HepG2 (cell line): ENCODE results near the gene JOSD1. TPM values are rescaled to one million over a fixed set of nuclear protein-coding genes. Genes with fewer than 3 reads are reported as not detected.

Experiments
- FOXK2 ChIP-seq: fragments of 450-650 bp; IDR thresholded peaks from 2 replicates; pipeline ENCODE4 v1.6.1; 2016
- GABPA ChIP-seq, 2 experiments: IDR thresholded peaks; 2 replicates each; pipeline ENCODE4 v1.6.1; 2011 to 2016; ENCODE audit warnings: low read depth in 2 of 2, low read length in 1 of 2, missing biosample characterization in 1 of 2, missing genetic modification characterization in 1 of 2
- KAT8 ChIP-seq: IDR thresholded peaks from 2 replicates; pipeline ENCODE4 v1.6.1; 2016; ENCODE audit warnings: missing genetic modification reagents, missing compliant biosample characterization
- KDM2A ChIP-seq: sonication (generic); formaldehyde crosslinking; IDR thresholded peaks from 2 replicates; pipeline ENCODE4 v1.4.0; 2020; ENCODE audit warnings: low read depth, missing genetic modification reagents, borderline replicate concordance
- MYC ChIP-seq: sonication (generic); formaldehyde crosslinking; IDR thresholded peaks from 2 replicates; pipeline ENCODE4 v1.9.0; 2021; ENCODE audit warnings: missing genetic modification reagents, borderline replicate concordance
- NCOA5 ChIP-seq: sonication (generic); formaldehyde crosslinking; IDR thresholded peaks from 2 replicates; pipeline ENCODE4 v1.4.0; 2020; ENCODE audit warnings: missing genetic modification reagents
- PAWR ChIP-seq: sonication (generic); formaldehyde crosslinking; IDR thresholded peaks from 2 replicates; pipeline ENCODE4 v1.4.0; 2020; ENCODE audit warnings: missing genetic modification reagents, mild to moderate bottlenecking, borderline replicate concordance
- SMYD3 ChIP-seq: sonication (generic); formaldehyde crosslinking; IDR thresholded peaks from 2 replicates; pipeline ENCODE4 v1.8.1; 2023; ENCODE audit warnings: mild to moderate bottlenecking, missing genetic modification reagents
- SNAPC4 ChIP-seq: sonication (generic); formaldehyde crosslinking; IDR thresholded peaks from 2 replicates; pipeline ENCODE4 v1.4.0; 2020; ENCODE audit warnings: mild to moderate bottlenecking, missing genetic modification reagents
- SRY ChIP-seq: sonication (generic); formaldehyde crosslinking; IDR thresholded peaks from 2 replicates; pipeline ENCODE4 v1.8.0; 2022; ENCODE audit warnings: mild to moderate bottlenecking, missing genetic modification reagents
- TBX2 ChIP-seq: sonication (generic); formaldehyde crosslinking; IDR thresholded peaks from 2 replicates; pipeline ENCODE4 v1.5.0; 2020; ENCODE audit warnings: missing genetic modification reagents, mild to moderate bottlenecking, borderline replicate concordance
- TFE3 ChIP-seq: IDR thresholded peaks from 2 replicates; pipeline ENCODE4 v1.6.1; 2016
- TOE1 ChIP-seq: sonication (generic); formaldehyde crosslinking; IDR thresholded peaks from 2 replicates; pipeline ENCODE4 v1.4.0; 2020; ENCODE audit warnings: mild to moderate bottlenecking, missing genetic modification reagents
- ZFP36L2 ChIP-seq: sonication (generic); formaldehyde crosslinking; IDR thresholded peaks from 2 replicates; pipeline ENCODE4 v1.4.0; 2020; ENCODE audit warnings: missing genetic modification reagents
- ZFP37 ChIP-seq: sonication (generic); formaldehyde crosslinking; IDR thresholded peaks from 2 replicates; pipeline ENCODE4 v1.4.0; 2020; ENCODE audit warnings: missing genetic modification reagents, borderline replicate concordance
- ZNF10 ChIP-seq: sonication (generic); formaldehyde crosslinking; IDR thresholded peaks from 2 replicates; pipeline ENCODE4 v1.4.0; 2020; ENCODE audit warnings: mild to moderate bottlenecking, low read depth, missing genetic modification reagents, borderline replicate concordance
- ZNF138 ChIP-seq: sonication (generic); formaldehyde crosslinking; IDR thresholded peaks from 2 replicates; pipeline ENCODE4 v1.5.0; 2020; ENCODE audit warnings: mild to moderate bottlenecking, low read depth, missing genetic modification reagents
- ZNF230 ChIP-seq: sonication (generic); formaldehyde crosslinking; IDR thresholded peaks from 2 replicates; pipeline ENCODE4 v1.4.0; 2020; ENCODE audit warnings: mild to moderate bottlenecking, missing genetic modification reagents
- ZNF317 ChIP-seq: sonication (generic); formaldehyde crosslinking; IDR thresholded peaks from 2 replicates; pipeline ENCODE4 v1.5.0; 2020; ENCODE audit warnings: mild to moderate bottlenecking, missing genetic modification reagents
- ZNF446 ChIP-seq: sonication (generic); formaldehyde crosslinking; IDR thresholded peaks from 2 replicates; pipeline ENCODE4 v1.5.0; 2020; ENCODE audit warnings: mild to moderate bottlenecking, missing genetic modification reagents
- ZNF614 ChIP-seq: IDR thresholded peaks from 2 replicates; pipeline ENCODE4 v1.6.1; 2018; ENCODE audit warnings: missing biosample characterization, missing genetic modification reagents, inconsistent platforms, borderline replicate concordance
- ZNF652 ChIP-seq: IDR thresholded peaks from 2 replicates; pipeline ENCODE4 v1.6.1; 2016; ENCODE audit warnings: low read depth, borderline replicate concordance
- ZSCAN29 ChIP-seq: sonication (generic); formaldehyde crosslinking; conservative IDR thresholded peaks from 2 replicates; pipeline ENCODE4 v1.4.0; 2020; ENCODE audit warnings: mild to moderate bottlenecking, missing genetic modification reagents
- polyA plus RNA-seq, 8 experiments: library from polyadenylated mRNA; depleted of rRNA in 3 of 8; stranded (reverse) in 7 of 8; unstranded in 1 of 8; fragments of >200 nt; fragmentation: Illumina TruSeq in 4 of 8; extraction: Trizol in 4 of 8; gene quantifications; 2 replicates each; pipeline versions ENCODE4 v1.2.1 to v1.2.3, GENCODE V29; 2011 to 2016; ENCODE audit warnings: low read depth in 4 of 8, missing spikeins in 1 of 8, mixed read lengths in 1 of 8; ENCODE audit not compliant: insufficient read depth in 1 of 8
- total RNA-seq, 5 experiments: library from RNA; depleted of rRNA; stranded (reverse); fragments of >200 nt; fragmentation: Illumina TruSeq; extraction: Trizol; gene quantifications; 2 replicates each; pipeline ENCODE4 v1.2.3, GENCODE V29; 2016; ENCODE audit warnings: low read depth in 1 of 5
- TF ChIP-seq, protein P1 (sequence below): sonication (generic); formaldehyde crosslinking; IDR thresholded peaks from 2 replicates; pipeline ENCODE4 v1.4.0; 2020; ENCODE audit warnings: missing genetic modification reagents

The JOSD1 gene
- total and polyA plus RNA-seq, 2 of the 13 experiments (the other 11 are each of a cell fraction or from before 2014, with no cell fraction given), result 31.7 to 38.4 TPM

DNA sequence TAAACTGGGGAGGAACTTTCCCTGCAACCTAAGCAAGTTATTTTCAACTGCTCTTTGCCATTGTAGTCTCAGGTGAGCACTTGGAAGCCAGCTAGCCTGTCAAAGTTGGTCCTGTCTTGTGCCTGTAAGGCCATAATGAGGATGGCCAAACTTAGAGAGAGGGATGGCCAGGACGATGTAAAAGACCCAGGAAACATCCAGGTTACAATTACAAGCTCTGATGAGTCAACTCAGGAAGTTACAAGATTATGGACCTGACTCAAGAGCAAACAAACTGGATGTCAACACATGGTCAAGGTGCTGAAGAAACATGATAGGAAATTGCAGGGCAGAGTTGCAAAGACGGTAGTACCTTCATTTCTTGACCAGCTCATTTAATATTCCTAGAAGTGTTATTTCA is 6.6 kb upstream of the JOSD1 start (continued):
- TF ChIP-seq ZFP36L2 (CRISPR knock-in tag) (no peak), ZNF230 (CRISPR knock-in tag) (no peak), SNAPC4 (CRISPR knock-in tag) (0 out of 2 replicates have a peak, but pooled peaks have one; percentile 54), KAT8 (CRISPR knock-in tag) (peak; percentile 42; the same call in 1 of the 2 replicates), FOXK2 (peak; percentile 66), ZNF652 (CRISPR knock-in tag) (no peak), TBX2 (0 out of 2 replicates have a peak, but pooled peaks have one; percentile 47), ZNF614 (CRISPR knock-in tag) (peak; percentile 69; the same call in 1 of the 2 replicates), MYC (CRISPR knock-in tag) (no peak), ZNF446 (no peak), KDM2A (CRISPR knock-in tag) (no peak), ZSCAN29 (CRISPR knock-in tag) (no peak), TFE3 (CRISPR knock-in tag) (0 out of 2 replicates have a peak, but pooled peaks have one; percentile 48), ZNF317 (0 out of 2 replicates have a peak, but pooled peaks have one; percentile 38), GABPA (IDR thresholded peaks at IDR 0.05; ENCODE audit: low read depth, low read length) (no peak), GABPA (CRISPR knock-in tag; IDR thresholded peaks at IDR 0.05; ENCODE audit: low read depth) (peak; percentile 60; the same call in 1 of the 2 replicates), SRY (CRISPR knock-in tag) (no peak), TOE1 (CRISPR knock-in tag) (no peak), ZNF10 (CRISPR knock-in tag) (no peak), PAWR (CRISPR knock-in tag) (no peak), ZFP37 (CRISPR knock-in tag) (no peak), NCOA5 (CRISPR knock-in tag) (no peak), ZNF138 (CRISPR knock-in tag) (no peak), SMYD3 (CRISPR knock-in tag) (no peak)
- TF ChIP-seq, protein P1, sequence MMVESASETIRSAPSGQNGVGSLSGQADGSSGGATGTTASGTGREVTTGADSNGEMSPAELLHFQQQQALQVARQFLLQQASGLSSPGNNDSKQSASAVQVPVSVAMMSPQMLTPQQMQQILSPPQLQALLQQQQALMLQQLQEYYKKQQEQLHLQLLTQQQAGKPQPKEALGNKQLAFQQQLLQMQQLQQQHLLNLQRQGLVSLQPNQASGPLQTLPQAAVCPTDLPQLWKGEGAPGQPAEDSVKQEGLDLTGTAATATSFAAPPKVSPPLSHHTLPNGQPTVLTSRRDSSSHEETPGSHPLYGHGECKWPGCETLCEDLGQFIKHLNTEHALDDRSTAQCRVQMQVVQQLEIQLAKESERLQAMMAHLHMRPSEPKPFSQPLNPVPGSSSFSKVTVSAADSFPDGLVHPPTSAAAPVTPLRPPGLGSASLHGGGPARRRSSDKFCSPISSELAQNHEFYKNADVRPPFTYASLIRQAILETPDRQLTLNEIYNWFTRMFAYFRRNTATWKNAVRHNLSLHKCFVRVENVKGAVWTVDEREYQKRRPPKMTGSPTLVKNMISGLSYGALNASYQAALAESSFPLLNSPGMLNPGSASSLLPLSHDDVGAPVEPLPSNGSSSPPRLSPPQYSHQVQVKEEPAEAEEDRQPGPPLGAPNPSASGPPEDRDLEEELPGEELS (CRISPR knock-in tag), result peak; percentile 81
